HepG2 (cell line): ENCODE results near the gene PPP1R9B. TPM values are rescaled to one million over a fixed set of nuclear protein-coding genes. Genes with fewer than 3 reads are reported as not detected.

Source experiments
- ATF7-NPFF ChIP-seq: sonication (generic); formaldehyde crosslinking; IDR thresholded peaks from 2 replicates; pipeline ENCODE4 v1.8.1; 2023; ENCODE audit warnings: mild to moderate bottlenecking, low read depth, missing genetic modification reagents, moderate library complexity
- KLF16 ChIP-seq, 2 experiments: sonication (generic) in 1 of 2; formaldehyde crosslinking in 1 of 2; IDR thresholded peaks; 2 replicates each; pipeline versions ENCODE4 v1.6.1 to v1.8.0; 2016 to 2023; ENCODE audit warnings: missing genetic modification reagents in 2 of 2, missing compliant biosample characterization in 1 of 2
- NAIF1 ChIP-seq: sonication (generic); formaldehyde crosslinking; IDR thresholded peaks from 2 replicates; pipeline ENCODE4 v1.5.0; 2020; ENCODE audit warnings: mild to moderate bottlenecking, missing genetic modification reagents, borderline replicate concordance
- NONO ChIP-seq, 2 experiments: fragments of 450-650 bp in 1 of 2; sonication (generic) in 1 of 2; formaldehyde crosslinking in 1 of 2; IDR thresholded peaks in 1 of 2; conservative IDR thresholded peaks in 1 of 2; 2 replicates each; pipeline versions ENCODE4 v1.6.1 to v1.8.0; 2017 to 2022; ENCODE audit warnings: mild to moderate bottlenecking in 1 of 2, missing genetic modification reagents in 1 of 2, moderate library complexity in 1 of 2
- PAX8 ChIP-seq: sonication (generic); formaldehyde crosslinking; IDR thresholded peaks from 2 replicates; pipeline ENCODE4 v1.8.0; 2022; ENCODE audit warnings: mild to moderate bottlenecking, missing genetic modification reagents, borderline replicate concordance
- SATB2 ChIP-seq: sonication (generic); formaldehyde crosslinking; IDR thresholded peaks from 2 replicates; pipeline ENCODE4 v1.5.0; 2020; ENCODE audit warnings: missing genetic modification reagents
- SCMH1 ChIP-seq: sonication (generic); formaldehyde crosslinking; IDR thresholded peaks from 2 replicates; pipeline ENCODE4 v1.9.0; 2021; ENCODE audit warnings: missing genetic modification reagents, mild to moderate bottlenecking, borderline replicate concordance
- SIX4 ChIP-seq: sonication (generic); formaldehyde crosslinking; IDR thresholded peaks from 2 replicates; pipeline ENCODE4 v1.4.0; 2020; ENCODE audit warnings: missing genetic modification reagents
- SNAI1 ChIP-seq: sonication (generic); formaldehyde crosslinking; IDR thresholded peaks from 2 replicates; pipeline ENCODE4 v1.5.0; 2020; ENCODE audit warnings: mild to moderate bottlenecking, missing genetic modification reagents, borderline replicate concordance
- ZNF136 ChIP-seq: sonication (generic); formaldehyde crosslinking; IDR thresholded peaks from 2 replicates; pipeline ENCODE4 v1.8.1; 2022; ENCODE audit warnings: low read depth, mild to moderate bottlenecking, moderate library complexity, missing genetic modification reagents
- ZNF260 ChIP-seq: sonication (generic); formaldehyde crosslinking; IDR thresholded peaks from 2 replicates; pipeline ENCODE4 v1.4.0; 2020; ENCODE audit warnings: missing genetic modification reagents, low read depth, mild to moderate bottlenecking, borderline replicate concordance
- ZNF296 ChIP-seq: sonication (generic); formaldehyde crosslinking; conservative IDR thresholded peaks from 2 replicates; pipeline ENCODE4 v1.5.0; 2020; ENCODE audit warnings: mild to moderate bottlenecking, missing genetic modification reagents
- ZNF331 ChIP-seq: sonication (generic); formaldehyde crosslinking; IDR thresholded peaks from 2 replicates; pipeline ENCODE4 v1.4.0; 2020; ENCODE audit warnings: missing genetic modification reagents
- ZNF569 ChIP-seq: sonication (generic); formaldehyde crosslinking; IDR thresholded peaks from 2 replicates; pipeline ENCODE4 v1.5.0; 2020; ENCODE audit warnings: mild to moderate bottlenecking, missing genetic modification reagents, moderate library complexity, borderline replicate concordance
- ZNF644 ChIP-seq: IDR thresholded peaks from 2 replicates; pipeline ENCODE4 v1.6.1; 2016; ENCODE audit warnings: low read depth
- polyA plus RNA-seq, 8 experiments: library from polyadenylated mRNA; depleted of rRNA in 3 of 8; stranded (reverse) in 7 of 8; unstranded in 1 of 8; fragments of >200 nt; fragmentation: Illumina TruSeq in 4 of 8; extraction: Trizol in 4 of 8; gene quantifications; 2 replicates each; pipeline versions ENCODE4 v1.2.1 to v1.2.3, GENCODE V29; 2011 to 2016; ENCODE audit warnings: low read depth in 4 of 8, missing spikeins in 1 of 8, mixed read lengths in 1 of 8; ENCODE audit not compliant: insufficient read depth in 1 of 8
- total RNA-seq, 5 experiments: library from RNA; depleted of rRNA; stranded (reverse); fragments of >200 nt; fragmentation: Illumina TruSeq; extraction: Trizol; gene quantifications; 2 replicates each; pipeline ENCODE4 v1.2.3, GENCODE V29; 2016; ENCODE audit warnings: low read depth in 1 of 5
- TF ChIP-seq, protein P1 (sequence below): sonication (generic); formaldehyde crosslinking; conservative IDR thresholded peaks from 2 replicates; pipeline ENCODE4 v1.4.0; 2020; ENCODE audit warnings: missing genetic modification reagents
- TF ChIP-seq, protein P2 (sequence below): sonication (generic); formaldehyde crosslinking; IDR thresholded peaks from 2 replicates; pipeline ENCODE4 v1.5.1; 2020; ENCODE audit warnings: missing genetic modification reagents, mild to moderate bottlenecking, borderline replicate concordance
- TF ChIP-seq, protein P3 (sequence below): sonication (generic); formaldehyde crosslinking; IDR thresholded peaks from 2 replicates; pipeline ENCODE4 v1.4.0; 2020; ENCODE audit warnings: mild to moderate bottlenecking, missing genetic modification reagents
- TF ChIP-seq, protein P4 (sequence below): IDR thresholded peaks from 2 replicates; pipeline ENCODE4 v1.4.0; 2020; ENCODE audit warnings: mild to moderate bottlenecking, missing genetic modification reagents

The PPP1R9B gene
- total and polyA plus RNA-seq, 2 of the 13 experiments (the other 11 are each of a cell fraction or from before 2014, with no cell fraction given): 9.4 to 15.8 TPM

DNA sequence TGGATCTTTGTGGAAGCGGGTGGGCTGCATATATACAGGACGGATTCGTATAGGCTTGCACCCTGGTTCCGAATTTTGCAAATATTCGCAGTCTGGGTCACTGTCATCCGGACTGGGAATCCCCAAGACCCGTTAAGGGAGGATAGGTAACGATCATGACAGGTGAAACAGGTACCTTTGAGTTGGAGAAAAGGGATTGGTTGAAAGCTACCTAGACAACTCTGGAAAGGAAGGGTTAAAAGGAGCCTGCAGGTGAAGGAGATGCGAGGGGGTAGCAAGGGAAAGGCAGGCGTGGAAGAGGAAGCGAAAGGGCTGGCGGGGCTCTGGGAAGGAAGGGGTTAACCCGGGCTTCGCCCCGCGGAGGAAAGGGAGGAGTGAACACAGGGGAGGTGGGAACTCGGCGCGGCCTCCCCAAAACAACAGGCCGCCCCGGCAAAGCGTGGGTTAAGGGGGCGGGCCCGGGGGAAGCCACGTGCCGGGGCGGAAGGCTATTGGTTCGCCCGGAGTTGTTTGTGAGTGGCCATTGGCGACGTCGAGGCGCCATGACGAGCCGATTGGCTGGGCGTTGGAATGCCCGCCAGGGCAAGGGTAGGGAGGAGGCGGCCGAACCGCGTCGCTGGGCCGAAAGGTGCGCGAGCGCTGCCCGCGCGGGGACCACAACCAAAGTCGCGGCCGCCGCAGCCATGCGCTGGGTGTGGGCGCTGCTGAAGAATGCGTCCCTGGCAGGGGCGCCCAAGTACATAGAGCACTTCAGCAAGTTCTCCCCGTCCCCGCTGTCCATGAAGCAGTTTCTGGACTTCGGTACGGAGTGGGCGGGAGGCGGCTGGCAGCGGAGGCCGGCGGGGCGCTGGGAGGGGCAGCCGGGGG lies 55.5 kb downstream of the PPP1R9B start, which contains the start of gene PDK2 (continued):
- TF ChIP-seq, protein P1, sequence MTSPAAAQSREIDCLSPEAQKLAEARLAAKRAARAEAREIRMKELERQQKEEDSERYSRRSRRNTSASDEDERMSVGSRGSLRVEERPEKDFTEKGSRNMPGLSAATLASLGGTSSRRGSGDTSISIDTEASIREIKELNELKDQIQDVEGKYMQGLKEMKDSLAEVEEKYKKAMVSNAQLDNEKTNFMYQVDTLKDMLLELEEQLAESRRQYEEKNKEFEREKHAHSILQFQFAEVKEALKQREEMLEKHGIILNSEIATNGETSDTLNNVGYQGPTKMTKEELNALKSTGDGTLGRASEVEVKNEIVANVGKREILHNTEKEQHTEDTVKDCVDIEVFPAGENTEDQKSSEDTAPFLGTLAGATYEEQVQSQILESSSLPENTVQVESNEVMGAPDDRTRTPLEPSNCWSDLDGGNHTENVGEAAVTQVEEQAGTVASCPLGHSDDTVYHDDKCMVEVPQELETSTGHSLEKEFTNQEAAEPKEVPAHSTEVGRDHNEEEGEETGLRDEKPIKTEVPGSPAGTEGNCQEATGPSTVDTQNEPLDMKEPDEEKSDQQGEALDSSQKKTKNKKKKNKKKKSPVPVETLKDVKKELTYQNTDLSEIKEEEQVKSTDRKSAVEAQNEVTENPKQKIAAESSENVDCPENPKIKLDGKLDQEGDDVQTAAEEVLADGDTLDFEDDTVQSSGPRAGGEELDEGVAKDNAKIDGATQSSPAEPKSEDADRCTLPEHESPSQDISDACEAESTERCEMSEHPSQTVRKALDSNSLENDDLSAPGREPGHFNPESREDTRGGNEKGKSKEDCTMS (CRISPR knock-in tag): no peak
- TF ChIP-seq ATF7-NPFF (CRISPR knock-in tag): peak; percentile 65; the same call in 1 of the 2 replicates
- TF ChIP-seq, protein P2, sequence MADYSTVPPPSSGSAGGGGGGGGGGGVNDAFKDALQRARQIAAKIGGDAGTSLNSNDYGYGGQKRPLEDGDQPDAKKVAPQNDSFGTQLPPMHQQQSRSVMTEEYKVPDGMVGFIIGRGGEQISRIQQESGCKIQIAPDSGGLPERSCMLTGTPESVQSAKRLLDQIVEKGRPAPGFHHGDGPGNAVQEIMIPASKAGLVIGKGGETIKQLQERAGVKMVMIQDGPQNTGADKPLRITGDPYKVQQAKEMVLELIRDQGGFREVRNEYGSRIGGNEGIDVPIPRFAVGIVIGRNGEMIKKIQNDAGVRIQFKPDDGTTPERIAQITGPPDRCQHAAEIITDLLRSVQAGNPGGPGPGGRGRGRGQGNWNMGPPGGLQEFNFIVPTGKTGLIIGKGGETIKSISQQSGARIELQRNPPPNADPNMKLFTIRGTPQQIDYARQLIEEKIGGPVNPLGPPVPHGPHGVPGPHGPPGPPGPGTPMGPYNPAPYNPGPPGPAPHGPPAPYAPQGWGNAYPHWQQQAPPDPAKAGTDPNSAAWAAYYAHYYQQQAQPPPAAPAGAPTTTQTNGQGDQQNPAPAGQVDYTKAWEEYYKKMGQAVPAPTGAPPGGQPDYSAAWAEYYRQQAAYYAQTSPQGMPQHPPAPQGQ (CRISPR knock-in tag): 0 out of 2 replicates have a peak, but pooled peaks have one; percentile 57
- no peak for TF ChIP-seq ZNF569 (CRISPR knock-in tag)
- TF ChIP-seq ZNF260 (CRISPR knock-in tag): no peak
- TF ChIP-seq, protein P3, sequence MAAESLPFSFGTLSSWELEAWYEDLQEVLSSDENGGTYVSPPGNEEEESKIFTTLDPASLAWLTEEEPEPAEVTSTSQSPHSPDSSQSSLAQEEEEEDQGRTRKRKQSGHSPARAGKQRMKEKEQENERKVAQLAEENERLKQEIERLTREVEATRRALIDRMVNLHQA (CRISPR knock-in tag): no peak
- TF ChIP-seq ZNF331 (CRISPR knock-in tag): peak; percentile 13; the same call in 1 of the 2 replicates
- no peak for TF ChIP-seq PAX8 (CRISPR knock-in tag)
- TF ChIP-seq ZNF296: no peak
- TF ChIP-seq SATB2: peak; percentile 64; the same call in 1 of the 2 replicates
- no peak for TF ChIP-seq SNAI1 (CRISPR knock-in tag)
- TF ChIP-seq, protein P4, sequence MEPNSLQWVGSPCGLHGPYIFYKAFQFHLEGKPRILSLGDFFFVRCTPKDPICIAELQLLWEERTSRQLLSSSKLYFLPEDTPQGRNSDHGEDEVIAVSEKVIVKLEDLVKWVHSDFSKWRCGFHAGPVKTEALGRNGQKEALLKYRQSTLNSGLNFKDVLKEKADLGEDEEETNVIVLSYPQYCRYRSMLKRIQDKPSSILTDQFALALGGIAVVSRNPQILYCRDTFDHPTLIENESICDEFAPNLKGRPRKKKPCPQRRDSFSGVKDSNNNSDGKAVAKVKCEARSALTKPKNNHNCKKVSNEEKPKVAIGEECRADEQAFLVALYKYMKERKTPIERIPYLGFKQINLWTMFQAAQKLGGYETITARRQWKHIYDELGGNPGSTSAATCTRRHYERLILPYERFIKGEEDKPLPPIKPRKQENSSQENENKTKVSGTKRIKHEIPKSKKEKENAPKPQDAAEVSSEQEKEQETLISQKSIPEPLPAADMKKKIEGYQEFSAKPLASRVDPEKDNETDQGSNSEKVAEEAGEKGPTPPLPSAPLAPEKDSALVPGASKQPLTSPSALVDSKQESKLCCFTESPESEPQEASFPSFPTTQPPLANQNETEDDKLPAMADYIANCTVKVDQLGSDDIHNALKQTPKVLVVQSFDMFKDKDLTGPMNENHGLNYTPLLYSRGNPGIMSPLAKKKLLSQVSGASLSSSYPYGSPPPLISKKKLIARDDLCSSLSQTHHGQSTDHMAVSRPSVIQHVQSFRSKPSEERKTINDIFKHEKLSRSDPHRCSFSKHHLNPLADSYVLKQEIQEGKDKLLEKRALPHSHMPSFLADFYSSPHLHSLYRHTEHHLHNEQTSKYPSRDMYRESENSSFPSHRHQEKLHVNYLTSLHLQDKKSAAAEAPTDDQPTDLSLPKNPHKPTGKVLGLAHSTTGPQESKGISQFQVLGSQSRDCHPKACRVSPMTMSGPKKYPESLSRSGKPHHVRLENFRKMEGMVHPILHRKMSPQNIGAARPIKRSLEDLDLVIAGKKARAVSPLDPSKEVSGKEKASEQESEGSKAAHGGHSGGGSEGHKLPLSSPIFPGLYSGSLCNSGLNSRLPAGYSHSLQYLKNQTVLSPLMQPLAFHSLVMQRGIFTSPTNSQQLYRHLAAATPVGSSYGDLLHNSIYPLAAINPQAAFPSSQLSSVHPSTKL (CRISPR knock-in tag): peak; percentile 61
- TF ChIP-seq KLF16 (CRISPR knock-in tag; IDR thresholded peaks at IDR 0.05): peak in 1 of 2 experiments; percentile 73; a peak in 1 of 4 replicates
- peak; percentile 10; the same call in 1 of the 2 replicates for TF ChIP-seq SIX4 (CRISPR knock-in tag)
- TF ChIP-seq ZNF136 (CRISPR knock-in tag): no peak
- no peak for TF ChIP-seq NAIF1 (CRISPR knock-in tag)
- TF ChIP-seq ZNF644 (CRISPR knock-in tag): no peak
- TF ChIP-seq NONO (IDR thresholded peaks at IDR 0.05): no peak
- TF ChIP-seq NONO (CRISPR knock-in tag; conservative IDR thresholded peaks at IDR 0.05): peak; percentile 86
- TF ChIP-seq SCMH1 (CRISPR knock-in tag): no peak
